Lower lobe of right lung (tissue), 2 donors: Measurements from ENCODE around the gene MCF2L. TPM values are rescaled to one million over a fixed set of nuclear protein-coding genes. Genes with fewer than 3 reads are reported as not detected.
A peak's percentile ranks its signal among the peaks of the same experiment; 100 is the strongest.

Experiments used
- ATAC-seq, 2 donors: fragments of 200-7000 bp; cut with Tn5 transposase; one replicate each; pipeline ENCODE4 v1.9.1; 2020 to 2022; ENCODE audit warnings: mild to moderate bottlenecking in 2 of 2, moderate library complexity in 2 of 2
- DNase-seq: peaks from one replicate; pipeline ENCODE4 v3.0.0-alpha.2; 2020
- H3K27ac ChIP-seq: fragments of 200-600 bp; one replicate; pipeline ENCODE4 v1.8.0; 2022
- H3K27me3 ChIP-seq: fragments of 200-600 bp; one replicate; pipeline ENCODE4 v1.8.0; 2022; ENCODE audit warnings: low read depth
- H3K36me3 ChIP-seq: fragments of 200-600 bp; one replicate; pipeline ENCODE4 v1.8.0; 2022; ENCODE audit warnings: mild to moderate bottlenecking
- H3K4me1 ChIP-seq: fragments of 200-600 bp; one replicate; pipeline ENCODE4 v1.8.0; 2022
- H3K4me3 ChIP-seq: fragments of 200-600 bp; one replicate; pipeline ENCODE4 v1.8.0; 2022; ENCODE audit warnings: mild to moderate bottlenecking
- H3K9me3 ChIP-seq: fragments of 200-600 bp; one replicate; pipeline ENCODE4 v1.8.0; 2022
- intact Hi-C: fragments of 100-400 bp; cut with DNase I; formaldehyde crosslinking; loops from one replicate; pipeline ENCODE4 v1.11.0; 2022
- total RNA-seq: library from RNA; stranded (reverse); fragmentation: NEBNext Ultra II Directional; extraction: Animal tissue kit (Norgen Biotek cat#: 25700); gene quantifications from one replicate; pipeline ENCODE4 v1.2.1, GENCODE V29; 2021
- TF ChIP-seq, protein P1 (sequence below): fragments of 200-600 bp; IDR thresholded peaks from one replicate; pipeline ENCODE4 v1.8.0; 2022; ENCODE audit warnings: antibody characterized with exemption, mild to moderate bottlenecking
- donor health status: DM: no; HTN: yes; CAD: no; lungs with severe emphysema.

The MCF2L gene
- total RNA-seq, 1 donor from 2014 or later, result 42.4 TPM

- Histone ChIP-seq H3K9me3 (no peaks in the 10 kb centered on the region), H3K27me3 (no peaks in the 10 kb centered on the region), H3K4me1 (no peaks in the 10 kb centered on the region), H3K27ac (no peak overlapping the region), H3K36me3 (no peaks in the 10 kb centered on the region), H3K4me3 (no peak overlapping the region)
- no peak for DNase-seq
- no peak for ATAC-seq
- intact Hi-C loops, result no loop called here
- TF ChIP-seq, protein P1, sequence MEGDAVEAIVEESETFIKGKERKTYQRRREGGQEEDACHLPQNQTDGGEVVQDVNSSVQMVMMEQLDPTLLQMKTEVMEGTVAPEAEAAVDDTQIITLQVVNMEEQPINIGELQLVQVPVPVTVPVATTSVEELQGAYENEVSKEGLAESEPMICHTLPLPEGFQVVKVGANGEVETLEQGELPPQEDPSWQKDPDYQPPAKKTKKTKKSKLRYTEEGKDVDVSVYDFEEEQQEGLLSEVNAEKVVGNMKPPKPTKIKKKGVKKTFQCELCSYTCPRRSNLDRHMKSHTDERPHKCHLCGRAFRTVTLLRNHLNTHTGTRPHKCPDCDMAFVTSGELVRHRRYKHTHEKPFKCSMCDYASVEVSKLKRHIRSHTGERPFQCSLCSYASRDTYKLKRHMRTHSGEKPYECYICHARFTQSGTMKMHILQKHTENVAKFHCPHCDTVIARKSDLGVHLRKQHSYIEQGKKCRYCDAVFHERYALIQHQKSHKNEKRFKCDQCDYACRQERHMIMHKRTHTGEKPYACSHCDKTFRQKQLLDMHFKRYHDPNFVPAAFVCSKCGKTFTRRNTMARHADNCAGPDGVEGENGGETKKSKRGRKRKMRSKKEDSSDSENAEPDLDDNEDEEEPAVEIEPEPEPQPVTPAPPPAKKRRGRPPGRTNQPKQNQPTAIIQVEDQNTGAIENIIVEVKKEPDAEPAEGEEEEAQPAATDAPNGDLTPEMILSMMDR, result no peak
Observed at GRCh38 chr13:113138792-113139551, 170.0 kb downstream of the MCF2L start.

- intact Hi-C loops, result no loop called here
- H3K4me1 ChIP-seq, result no peaks in the 10 kb centered on the region
- H3K36me3 ChIP-seq, result no peaks in the 10 kb centered on the region
- TF ChIP-seq, protein P1, result no peak
- H3K4me3 ChIP-seq, result no peak overlapping the region
- no peak for DNase-seq
- H3K27me3 ChIP-seq, result no peaks in the 10 kb centered on the region
- H3K27ac ChIP-seq, result no peak overlapping the region
- ATAC-seq, result no peak
- H3K9me3 ChIP-seq, result no peaks in the 10 kb centered on the region
Observed at GRCh38 chr13:113139577-113139976, 170.6 kb downstream of the MCF2L start.

DNA sequence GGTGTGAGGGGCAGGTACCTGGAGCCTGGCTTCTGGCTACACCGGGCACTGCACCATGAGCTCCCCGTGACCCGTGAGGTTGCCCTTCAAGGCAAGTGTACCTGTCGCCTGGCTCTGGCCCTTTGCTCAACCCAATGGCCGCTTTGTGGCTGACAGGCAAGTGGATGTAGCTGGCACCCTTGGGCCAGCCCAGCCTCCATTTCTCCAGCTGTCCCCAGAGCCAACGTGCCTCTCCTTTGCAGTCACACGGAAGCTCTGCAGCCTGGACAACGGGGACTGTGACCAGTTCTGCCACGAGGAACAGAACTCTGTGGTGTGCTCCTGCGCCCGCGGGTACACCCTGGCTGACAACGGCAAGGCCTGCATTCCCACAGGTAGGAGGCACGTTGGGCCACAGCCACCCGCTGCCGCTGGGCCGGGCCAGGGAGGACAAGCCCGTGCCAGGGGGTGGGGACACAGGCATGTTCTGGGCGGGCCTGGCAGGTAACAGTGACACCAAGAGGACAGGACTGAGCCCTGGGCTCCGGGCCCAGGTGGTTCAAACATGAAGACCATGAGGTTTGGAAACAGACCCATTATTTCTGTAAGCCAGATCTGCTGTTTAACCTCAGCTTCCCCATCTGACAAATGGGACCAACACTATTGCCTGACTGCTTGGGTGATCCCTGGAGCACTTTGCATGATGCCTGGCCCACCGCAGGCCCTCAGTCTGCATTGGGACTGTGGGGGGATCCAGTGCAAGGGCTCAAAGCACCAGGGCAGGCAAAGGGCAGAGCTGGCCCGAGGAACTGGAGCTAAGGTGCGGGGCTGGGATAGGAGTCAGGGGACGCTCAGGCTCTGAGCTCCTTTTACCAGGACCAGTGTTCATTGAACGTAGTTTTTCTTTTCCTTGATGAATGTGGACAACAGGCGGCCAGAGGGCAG, 171.9 kb downstream of the MCF2L start:
- TF ChIP-seq, protein P1, result no peak
- intact Hi-C loops, result no loop called here
- H3K27ac ChIP-seq, result no peak overlapping the region
- ATAC-seq, result peak in 1 of 2 donors; percentile 34
- H3K4me3 ChIP-seq, result no peak overlapping the region
- no peaks in the 10 kb centered on the region for H3K9me3 ChIP-seq
- H3K36me3 ChIP-seq, result no peaks in the 10 kb centered on the region
- peak; percentile 35 for DNase-seq
- no peaks in the 10 kb centered on the region for H3K27me3 ChIP-seq
- H3K4me1 ChIP-seq, result no peaks in the 10 kb centered on the region

DNA sequence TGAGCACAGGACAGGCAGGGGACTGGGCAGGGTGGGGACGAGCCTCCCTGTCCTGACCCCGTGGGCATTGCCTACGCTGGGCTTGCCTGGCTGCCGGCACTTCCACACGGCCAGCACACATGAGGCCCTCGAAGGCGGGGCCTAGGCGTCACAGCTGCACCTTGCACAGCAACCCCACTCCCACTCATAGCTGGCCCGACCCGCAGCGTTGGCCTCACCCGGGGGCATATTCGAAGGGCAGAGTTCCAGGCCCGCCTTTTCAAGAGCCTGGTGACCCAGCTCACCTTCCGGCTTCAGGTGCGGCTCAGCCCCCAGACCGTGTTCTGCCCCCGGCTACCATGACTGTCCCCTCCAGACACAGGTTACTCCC, 172.6 kb downstream of the MCF2L start:
- TF ChIP-seq, protein P1, result no peak
- H3K9me3 ChIP-seq, result no peaks in the 10 kb centered on the region
- no peak overlapping the region for H3K27ac ChIP-seq
- intact Hi-C loops, result no loop called here
- DNase-seq (peak; percentile 40), ATAC-seq (no peak)
- H3K36me3 ChIP-seq, result no peaks in the 10 kb centered on the region
- H3K4me1 ChIP-seq, result no peaks in the 10 kb centered on the region
- no peaks in the 10 kb centered on the region for H3K27me3 ChIP-seq
- no peak overlapping the region for H3K4me3 ChIP-seq

- Histone ChIP-seq H3K27me3 (no peaks in the 10 kb centered on the region), H3K4me3 (no peak overlapping the region), H3K36me3 (no peaks in the 10 kb centered on the region), H3K4me1 (no peaks in the 10 kb centered on the region), H3K27ac (no peak overlapping the region), H3K9me3 (no peaks in the 10 kb centered on the region)
- TF ChIP-seq, protein P1, result no peak
- DNase-seq (no peak), ATAC-seq (no peak)
- intact Hi-C loops, result no loop called here
Observed at GRCh38 chr13:113142876-113143275, 173.9 kb downstream of the MCF2L start.
